Activated naive CD8-positive, alpha-beta T cell treated with anti-CD3 and anti-CD28 coated beads for 36 hours (primary cell): ENCODE measurements around the gene MEOX1. TPM values are rescaled to one million over a fixed set of nuclear protein-coding genes. Genes with fewer than 3 reads are reported as not detected.
"Not testable (repeated sequence)": the region's sequence is repeated elsewhere in the genome, so short reads cannot be mapped to it uniquely, and the experiment has no call there.

Experiments
- DNase-seq: peaks from one replicate; pipeline ENCODE4 v3.0.0; 2021
- H3K27ac Mint-ChIP-seq: one replicate; pipeline ENCODE4 v1.8.0; 2022; ENCODE audit warnings: mild to moderate bottlenecking, moderate library complexity, mixed read lengths
- H3K27me3 Mint-ChIP-seq: one replicate; pipeline ENCODE4 v1.8.0; 2022; ENCODE audit warnings: mild to moderate bottlenecking, mixed read lengths
- H3K36me3 Mint-ChIP-seq: one replicate; pipeline ENCODE4 v1.8.0; 2021; ENCODE audit warnings: mild to moderate bottlenecking, mixed read lengths
- H3K4me1 Mint-ChIP-seq: one replicate; pipeline ENCODE4 v1.8.0; 2021; ENCODE audit warnings: mixed read lengths
- H3K4me3 Mint-ChIP-seq: one replicate; pipeline ENCODE4 v1.8.0; 2022; ENCODE audit warnings: mild to moderate bottlenecking, moderate library complexity, mixed read lengths
- H3K9me3 Mint-ChIP-seq: one replicate; pipeline ENCODE4 v1.8.0; 2022; ENCODE audit warnings: mixed read lengths
- total RNA-seq, 2 experiments: library from RNA; stranded (reverse); gene quantifications; one replicate each; pipeline ENCODE4 v1.2.3, GENCODE V29; 2021

The MEOX1 gene
- total RNA-seq, 2 experiments from 2014 or later: 0.14 to 0.25 TPM

GRCh38 chr17:43604549-43604948 lies 57.2 kb downstream of the MEOX1 start:
- Mint-ChIP-seq H3K4me3 (no peak overlapping the region), H3K27me3 (no peaks in the 10 kb centered on the region), H3K9me3 (no peaks in the 10 kb centered on the region), H3K27ac (no peak overlapping the region), H3K4me1 (peaks cover 6% of the 10 kb centered on the region), H3K36me3 (no peaks in the 10 kb centered on the region)
- no peak for DNase-seq

- Mint-ChIP-seq H3K27ac (no peak overlapping the region), H3K27me3 (no peaks in the 10 kb centered on the region), H3K4me3 (no peak overlapping the region), H3K36me3 (no peaks in the 10 kb centered on the region), H3K4me1 (peaks cover 3% of the 10 kb centered on the region), H3K9me3 (no peaks in the 10 kb centered on the region)
- DNase-seq: no peak
These were observed 58.4 kb downstream of the MEOX1 start for GRCh38 chr17:43603321-43603720.

GRCh38 chr17:43602556-43602955 lies 59.2 kb downstream of the MEOX1 start:
- H3K27me3 Mint-ChIP-seq, H3K4me3 Mint-ChIP-seq, H3K36me3 Mint-ChIP-seq, H3K27ac Mint-ChIP-seq, H3K9me3 Mint-ChIP-seq, H3K4me1 Mint-ChIP-seq, DNase-seq: not testable (repeated sequence)

- no peaks in the 10 kb centered on the region for H3K36me3 Mint-ChIP-seq
- DNase-seq: no peak
- H3K27me3 Mint-ChIP-seq: no peaks in the 10 kb centered on the region
- H3K27ac Mint-ChIP-seq: no peak overlapping the region
- H3K9me3 Mint-ChIP-seq: no peaks in the 10 kb centered on the region
- H3K4me1 Mint-ChIP-seq: peaks cover 3% of the 10 kb centered on the region
- H3K4me3 Mint-ChIP-seq: no peak overlapping the region
These were observed 60.3 kb downstream of the MEOX1 start for GRCh38 chr17:43601280-43602039.

GRCh38 chr17:43599835-43600234 lies 61.9 kb downstream of the MEOX1 start:
- Mint-ChIP-seq H3K4me1 (peaks cover 3% of the 10 kb centered on the region), H3K4me3 (no peak overlapping the region), H3K27me3 (no peaks in the 10 kb centered on the region), H3K9me3 (no peaks in the 10 kb centered on the region), H3K36me3 (no peaks in the 10 kb centered on the region), H3K27ac (no peak overlapping the region)
- no peak for DNase-seq

GRCh38 chr17:43599046-43599395 lies 62.7 kb downstream of the MEOX1 start:
- H3K36me3 Mint-ChIP-seq: no peaks in the 10 kb centered on the region
- H3K4me1 Mint-ChIP-seq: peaks cover 3% of the 10 kb centered on the region
- H3K27me3 Mint-ChIP-seq: no peaks in the 10 kb centered on the region
- DNase-seq: no peak
- no peak overlapping the region for H3K4me3 Mint-ChIP-seq
- no peak overlapping the region for H3K27ac Mint-ChIP-seq
- H3K9me3 Mint-ChIP-seq: no peaks in the 10 kb centered on the region

GRCh38 chr17:43598357-43599045 lies 63.2 kb downstream of the MEOX1 start:
- H3K4me1 Mint-ChIP-seq: peaks cover 3% of the 10 kb centered on the region
- H3K27me3 Mint-ChIP-seq: no peaks in the 10 kb centered on the region
- no peak overlapping the region for H3K4me3 Mint-ChIP-seq
- no peaks in the 10 kb centered on the region for H3K36me3 Mint-ChIP-seq
- H3K27ac Mint-ChIP-seq: no peak overlapping the region
- DNase-seq: no peak
- H3K9me3 Mint-ChIP-seq: no peaks in the 10 kb centered on the region

- peaks cover 3% of the 10 kb centered on the region for H3K4me1 Mint-ChIP-seq
- no peak for DNase-seq
- no peaks in the 10 kb centered on the region for H3K27me3 Mint-ChIP-seq
- H3K27ac Mint-ChIP-seq: no peak overlapping the region
- H3K36me3 Mint-ChIP-seq: no peaks in the 10 kb centered on the region
- no peaks in the 10 kb centered on the region for H3K9me3 Mint-ChIP-seq
- no peak overlapping the region for H3K4me3 Mint-ChIP-seq
These were observed 63.9 kb downstream of the MEOX1 start for GRCh38 chr17:43597624-43598356.

GRCh38 chr17:43595466-43595865 lies 66.3 kb downstream of the MEOX1 start:
- no peak overlapping the region for H3K4me3 Mint-ChIP-seq
- DNase-seq: no peak
- H3K9me3 Mint-ChIP-seq: no peaks in the 10 kb centered on the region
- H3K27ac Mint-ChIP-seq: no peak overlapping the region
- no peaks in the 10 kb centered on the region for H3K27me3 Mint-ChIP-seq
- peaks cover 3% of the 10 kb centered on the region for H3K4me1 Mint-ChIP-seq
- no peaks in the 10 kb centered on the region for H3K36me3 Mint-ChIP-seq

- Mint-ChIP-seq H3K9me3 (no peaks in the 10 kb centered on the region), H3K4me1 (no peaks in the 10 kb centered on the region), H3K36me3 (no peaks in the 10 kb centered on the region), H3K4me3 (no peak overlapping the region), H3K27me3 (no peaks in the 10 kb centered on the region), H3K27ac (no peak overlapping the region)
- DNase-seq: no peak
These were observed 69.8 kb downstream of the MEOX1 start for GRCh38 chr17:43591779-43592562.

- Mint-ChIP-seq H3K4me3 (no peak overlapping the region), H3K4me1 (no peaks in the 10 kb centered on the region), H3K9me3 (no peaks in the 10 kb centered on the region), H3K27ac (no peak overlapping the region), H3K36me3 (no peaks in the 10 kb centered on the region), H3K27me3 (no peaks in the 10 kb centered on the region)
- no peak for DNase-seq
These were observed 70.7 kb downstream of the MEOX1 start for GRCh38 chr17:43591001-43591400.

Other genes with a start within 250 kb of the MEOX1 start
- 10 to 100 TPM; 48.6 to 56.7 TPM for gene DHX8, start 177.9 kb downstream of the MEOX1 start, total RNA-seq
- 1 to 10 TPM; 7.5 to 7.8 TPM for gene ETV4, start 115.6 kb downstream of the MEOX1 start, total RNA-seq
- gene SOST, start 96.9 kb upstream of the MEOX1 start, total RNA-seq: not detected
- 10 to 100 TPM; 21.2 to 22.3 TPM for gene DUSP3, start 117.1 kb upstream of the MEOX1 start, total RNA-seq
- not detected for gene CFAP97D1, start 118.5 kb upstream of the MEOX1 start, total RNA-seq
- 1 to 10 TPM in 1 of 2 experiments, under 1 TPM in 1; 0.80 to 1.1 TPM for gene MPP3, start 171.2 kb upstream of the MEOX1 start, total RNA-seq
- not detected for gene CD300LG, start 185.3 kb upstream of the MEOX1 start, total RNA-seq
- 1 to 10 TPM; 5.2 to 6.5 TPM for gene MPP2, start 245.6 kb upstream of the MEOX1 start, total RNA-seq